ENCODE data around the gene TMX4. TPM values are rescaled to one million over a fixed set of nuclear protein-coding genes. Genes with fewer than 3 reads are reported as not detected.

Gene TMX4
- total and polyA plus RNA-seq, 4 donors, result 12.6 to 17.3 (median 15.9) TPM

DNA sequence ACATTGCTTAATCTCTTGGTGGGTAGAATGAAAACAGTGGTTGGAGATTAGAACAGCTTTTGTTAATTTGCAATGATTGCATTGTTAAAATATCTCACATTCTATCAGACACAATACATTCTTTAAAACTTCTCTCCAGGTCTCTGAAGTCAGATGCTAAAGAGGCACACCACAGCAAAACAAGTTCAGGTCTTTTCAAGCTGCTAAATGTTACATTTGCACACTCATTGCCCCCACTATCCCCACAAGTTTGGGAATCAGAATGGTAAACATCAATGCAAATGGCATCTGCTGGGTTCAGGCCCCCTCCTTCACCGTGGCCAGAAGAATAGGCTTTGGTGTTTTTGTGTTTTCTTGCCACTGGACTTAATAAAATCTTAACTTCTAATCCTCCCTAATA lies 69.2 kb downstream of the TMX4 start:
- whole genome bisulfite sequencing, result 82% methylated on average over 1 of the region's 1 CpG
- DNase-seq (ENCODE audit: low spot score), result no peak
- Histone ChIP-seq H3K4me1 (ENCODE audit: control insufficient read depth in 4 of 4, insufficient read depth in 4 of 4, low read length in 3 of 4) (no peaks in the 10 kb centered on the region), H3K9ac (ENCODE audit: low read depth in 1 of 2, low read length in 2 of 2) (no peak overlapping the region), H3K4me3 (ENCODE audit: low read depth in 1 of 3, low read length in 3 of 3) (no peak overlapping the region), H3K9me3 (ENCODE audit: control insufficient read depth in 4 of 4, low read length in 3 of 4) (no peaks in the 10 kb centered on the region), H3K36me3 (ENCODE audit: control insufficient read depth in 4 of 4, insufficient read depth in 3 of 4, low read depth in 1 of 4, low read length in 3 of 4) (no peaks in the 10 kb centered on the region), H3K27ac (ENCODE audit: low read depth in 1 of 2, low read length in 2 of 2) (no peak overlapping the region), H3K27me3 (ENCODE audit: control insufficient read depth in 4 of 4, insufficient read depth in 4 of 4, low read length in 3 of 4) (no peaks in the 10 kb centered on the region)
- TF ChIP-seq YY1 (IDR thresholded peaks at IDR 0.05) (no peak), CTCF (IDR thresholded peaks at IDR 0.05; ENCODE audit: low read depth, low read length, missing input control) (no peak), NR2F2 (IDR thresholded peaks at IDR 0.05) (no peak), HNF4A (conservative IDR thresholded peaks at IDR 0.05) (no peak), FOXA1 (IDR thresholded peaks at IDR 0.05) (no peak), RXRA (IDR thresholded peaks at IDR 0.05) (no peak), FOXA2 (IDR thresholded peaks at IDR 0.05) (no peak), HNF4G (IDR thresholded peaks at IDR 0.05) (no peak), EGR1 (IDR thresholded peaks at IDR 0.05; ENCODE audit: low read depth in 2 of 2) (no peak), RAD21 (IDR thresholded peaks at IDR 0.05) (no peak), JUND (IDR thresholded peaks at IDR 0.05) (no peak), SP1 (IDR thresholded peaks at IDR 0.05) (no peak), TAF1 (conservative IDR thresholded peaks at IDR 0.05) (no peak), GABPA (IDR thresholded peaks at IDR 0.05 in 1 of 2, conservative IDR thresholded peaks at IDR 0.05 in 1 of 2) (no peak)
- TF ChIP-seq, protein P1, sequence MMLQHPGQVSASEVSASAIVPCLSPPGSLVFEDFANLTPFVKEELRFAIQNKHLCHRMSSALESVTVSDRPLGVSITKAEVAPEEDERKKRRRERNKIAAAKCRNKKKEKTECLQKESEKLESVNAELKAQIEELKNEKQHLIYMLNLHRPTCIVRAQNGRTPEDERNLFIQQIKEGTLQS (IDR thresholded peaks at IDR 0.05), result no peak
- TF ChIP-seq, protein P2, sequence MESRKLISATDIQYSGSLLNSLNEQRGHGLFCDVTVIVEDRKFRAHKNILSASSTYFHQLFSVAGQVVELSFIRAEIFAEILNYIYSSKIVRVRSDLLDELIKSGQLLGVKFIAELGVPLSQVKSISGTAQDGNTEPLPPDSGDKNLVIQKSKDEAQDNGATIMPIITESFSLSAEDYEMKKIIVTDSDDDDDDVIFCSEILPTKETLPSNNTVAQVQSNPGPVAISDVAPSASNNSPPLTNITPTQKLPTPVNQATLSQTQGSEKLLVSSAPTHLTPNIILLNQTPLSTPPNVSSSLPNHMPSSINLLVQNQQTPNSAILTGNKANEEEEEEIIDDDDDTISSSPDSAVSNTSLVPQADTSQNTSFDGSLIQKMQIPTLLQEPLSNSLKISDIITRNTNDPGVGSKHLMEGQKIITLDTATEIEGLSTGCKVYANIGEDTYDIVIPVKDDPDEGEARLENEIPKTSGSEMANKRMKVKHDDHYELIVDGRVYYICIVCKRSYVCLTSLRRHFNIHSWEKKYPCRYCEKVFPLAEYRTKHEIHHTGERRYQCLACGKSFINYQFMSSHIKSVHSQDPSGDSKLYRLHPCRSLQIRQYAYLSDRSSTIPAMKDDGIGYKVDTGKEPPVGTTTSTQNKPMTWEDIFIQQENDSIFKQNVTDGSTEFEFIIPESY (IDR thresholded peaks at IDR 0.05), result no peak
- TF ChIP-seq, protein P3, sequence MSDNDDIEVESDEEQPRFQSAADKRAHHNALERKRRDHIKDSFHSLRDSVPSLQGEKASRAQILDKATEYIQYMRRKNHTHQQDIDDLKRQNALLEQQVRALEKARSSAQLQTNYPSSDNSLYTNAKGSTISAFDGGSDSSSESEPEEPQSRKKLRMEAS (IDR thresholded peaks at IDR 0.05), result no peak

DNA sequence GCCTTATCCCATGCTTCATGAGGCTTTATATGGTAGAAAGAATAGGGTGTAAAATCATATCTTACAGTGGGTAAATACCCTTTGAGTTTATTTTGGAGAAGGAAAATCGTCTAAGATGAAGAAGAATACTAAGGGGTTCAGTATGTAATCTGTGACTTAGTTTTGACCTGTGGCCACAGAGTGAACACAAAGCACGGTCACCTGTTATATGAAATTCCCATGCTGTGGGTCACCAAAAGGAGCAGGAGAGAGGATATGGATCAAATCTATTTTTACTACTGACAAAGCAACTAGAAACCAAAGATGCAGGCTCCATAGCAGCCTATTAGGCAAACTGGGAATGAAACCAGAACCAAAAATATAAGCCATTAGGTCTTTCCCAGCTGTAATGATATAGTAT lies 75.7 kb downstream of the TMX4 start:
- DNase-seq (ENCODE audit: low spot score), result no peak
- 37% methylated on average over 2 of the region's 2 CpGs for WGBS
- peaks cover 0 to 7% (median 1%) of the 10 kb centered on the region in 4 donors for H3K4me1 ChIP-seq (ENCODE audit: control insufficient read depth in 4 of 4, insufficient read depth in 4 of 4, low read length in 3 of 4)
- TF ChIP-seq NR2F2 (IDR thresholded peaks at IDR 0.05) (no peak), JUND (IDR thresholded peaks at IDR 0.05) (no peak), RAD21 (IDR thresholded peaks at IDR 0.05) (no peak), FOXA2 (IDR thresholded peaks at IDR 0.05) (no peak), HNF4A (conservative IDR thresholded peaks at IDR 0.05) (no peak), CTCF (IDR thresholded peaks at IDR 0.05; ENCODE audit: low read depth, low read length, missing input control) (no peak), GABPA (IDR thresholded peaks at IDR 0.05 in 1 of 2, conservative IDR thresholded peaks at IDR 0.05 in 1 of 2) (no peak), YY1 (IDR thresholded peaks at IDR 0.05) (no peak)
- TF ChIP-seq, protein P3 (IDR thresholded peaks at IDR 0.05), result no peak
- TF ChIP-seq, protein P1 (IDR thresholded peaks at IDR 0.05), result no peak
- TF ChIP-seq, protein P2 (IDR thresholded peaks at IDR 0.05), result no peak
- H3K9me3 ChIP-seq (ENCODE audit: control insufficient read depth in 4 of 4, low read length in 3 of 4), result peaks cover 0 to 1% (median 0%) of the 10 kb centered on the region in 4 donors
- no peak overlapping the region for H3K27ac ChIP-seq (ENCODE audit: low read depth in 1 of 2, low read length in 2 of 2)
- H3K9ac ChIP-seq (ENCODE audit: low read depth in 1 of 2, low read length in 2 of 2), result no peak overlapping the region
- no peaks in the 10 kb centered on the region for H3K27me3 ChIP-seq (ENCODE audit: control insufficient read depth in 4 of 4, insufficient read depth in 4 of 4, low read length in 3 of 4)
- no peak overlapping the region for H3K4me3 ChIP-seq (ENCODE audit: low read depth in 1 of 3, low read length in 3 of 3)
- no peaks in the 10 kb centered on the region for H3K36me3 ChIP-seq (ENCODE audit: control insufficient read depth in 4 of 4, insufficient read depth in 3 of 4, low read depth in 1 of 4, low read length in 3 of 4)
